HT1080 (cell line): ENCODE measurements around the gene HYAL4. TPM values are rescaled to one million over a fixed set of nuclear protein-coding genes. Genes with fewer than 3 reads are reported as not detected.

Experiments
- DNase-seq: peaks from one replicate; pipeline ENCODE4 v3.0.0-alpha.2; 2015; ENCODE audit warnings: low read depth
- total RNA-seq: library from RNA; depleted of rRNA; stranded (reverse); fragments of >200 nt; shearing (Covaris generic); gene quantifications from 2 replicates; pipeline ENCODE4 v1.2.3, GENCODE V29; 2014; rRNA removed

Gene HYAL4
- total RNA-seq, 1 experiment from 2014 or later, result 0.13 TPM

DNA sequence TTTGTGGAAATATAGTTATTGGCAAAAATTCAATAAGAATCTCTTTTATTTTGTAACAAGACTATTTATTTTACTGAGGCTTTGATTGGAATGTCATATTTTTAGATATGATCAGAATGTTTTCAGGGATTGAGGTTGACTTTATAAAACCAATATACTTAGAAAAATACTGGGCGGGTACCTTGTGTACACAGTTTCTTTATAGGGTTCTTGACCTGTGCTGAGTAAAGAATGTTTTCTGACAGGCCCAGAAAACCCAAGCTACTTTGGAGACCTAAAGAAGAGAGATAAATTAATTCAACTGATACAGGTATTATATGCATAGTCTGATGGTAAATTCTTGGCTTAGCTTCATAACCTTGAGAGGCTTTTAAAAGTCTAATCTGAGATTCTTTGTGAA is 56.1 kb downstream of the HYAL4 start:
- DNase-seq, result no peak

DNA sequence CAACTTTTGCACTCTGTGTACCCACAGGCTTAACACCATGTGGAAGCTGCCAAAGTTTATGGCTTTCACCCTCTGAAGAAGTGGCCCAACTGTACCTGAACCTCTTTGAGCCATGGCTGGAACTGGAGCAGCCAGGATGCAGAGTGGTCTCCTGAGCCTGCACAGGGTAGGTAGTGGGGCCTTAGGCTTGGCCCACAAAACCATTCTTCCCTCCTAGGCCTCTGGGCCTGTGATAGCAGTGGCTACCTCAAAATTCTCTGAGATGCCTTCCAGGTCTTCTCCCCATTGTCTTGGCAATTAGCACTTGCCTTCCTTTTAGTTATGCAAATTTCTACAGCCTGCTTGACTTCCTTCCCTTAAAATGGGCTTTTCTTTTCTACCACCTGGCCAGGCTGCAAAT is 60.7 kb downstream of the HYAL4 start:
- DNase-seq, result no peak

DNA sequence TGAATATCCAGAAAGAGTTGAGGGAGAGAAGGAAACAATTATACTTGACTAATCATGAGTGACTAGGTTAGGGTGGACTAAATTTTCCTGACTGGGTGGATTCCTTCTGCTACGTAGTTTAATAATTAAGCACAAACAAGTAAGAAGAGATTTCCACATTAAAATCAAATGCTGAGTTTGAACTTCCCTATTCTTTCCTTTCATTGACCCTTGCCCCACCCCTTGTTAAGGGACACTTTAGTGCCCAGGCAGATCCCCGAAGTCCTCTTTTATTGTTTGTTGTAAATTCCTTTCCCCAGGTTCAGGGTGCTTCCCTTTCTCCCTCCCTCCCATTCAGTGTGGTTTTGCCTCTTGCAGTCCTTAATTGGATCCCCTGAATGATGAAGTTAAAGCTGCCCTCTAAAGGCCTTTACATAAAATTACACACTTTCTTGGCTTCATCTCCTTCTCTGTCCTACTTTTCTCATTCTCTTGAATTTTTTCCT is 71.3 kb downstream of the HYAL4 start:
- no peak for DNase-seq

DNA sequence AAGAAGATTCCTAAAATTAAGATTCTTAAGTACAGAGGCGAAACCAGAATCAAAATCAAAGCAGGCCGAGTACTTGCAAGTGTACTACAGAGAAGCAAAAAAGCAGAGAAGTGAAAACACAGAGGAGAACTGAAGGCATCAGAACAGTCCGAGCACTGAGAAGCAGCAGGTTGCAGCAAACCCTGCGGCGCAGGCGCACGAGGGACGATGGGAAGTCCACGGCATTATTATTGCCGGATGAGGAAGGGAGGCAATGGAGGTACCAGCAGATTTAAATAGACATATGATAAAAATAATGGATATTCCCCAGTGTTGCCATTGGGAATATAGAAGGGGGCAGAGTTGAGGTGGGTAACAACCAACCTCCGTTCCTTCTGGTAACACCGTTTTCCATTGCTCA is 72.9 kb downstream of the HYAL4 start:
- DNase-seq, result no peak

- no peak for DNase-seq
Measured at GRCh38 chr7:123918309-123918708, 73.3 kb downstream of the HYAL4 start.

DNA sequence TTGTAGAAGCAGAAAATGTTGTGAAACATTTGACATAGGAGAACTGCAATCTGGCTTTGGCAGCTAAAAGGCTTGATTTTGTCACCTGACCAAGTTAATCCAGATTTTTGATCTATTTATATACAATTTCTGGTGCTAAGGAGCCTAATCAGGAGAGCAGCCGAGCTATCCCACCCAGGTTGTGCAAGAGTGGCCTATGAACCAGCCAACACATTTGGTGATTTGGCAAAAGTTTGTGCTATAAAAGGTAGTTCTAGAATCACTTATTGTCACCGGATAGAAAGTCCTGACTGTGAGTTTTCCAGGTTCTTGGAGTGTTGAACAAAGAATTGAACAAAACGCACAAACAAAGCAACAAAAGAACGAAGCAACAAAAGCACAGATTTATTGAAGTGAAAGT is 78.6 kb downstream of the HYAL4 start:
- no peak for DNase-seq

- DNase-seq, result no peak
Measured at GRCh38 chr7:123924941-123925340, 80.0 kb downstream of the HYAL4 start, which contains the start of gene SPAM1. Gene SPAM1 (plus strand): TSS chr7:123925241. CDS start chr7:123953571, 28,330 bp downstream.

Other genes with a start within 250 kb of the HYAL4 start
- not detected in 2 replicates for gene ASB15, start 243.3 kb upstream of the HYAL4 start, total RNA-seq
- gene LMOD2, start 189.3 kb upstream of the HYAL4 start, total RNA-seq, result not detected in 2 replicates
- 5.8 and 7.5 TPM in 2 replicates for gene WASL, start 96.2 kb upstream of the HYAL4 start, total RNA-seq
- not detected in 2 replicates for gene SPAM1, start 80.1 kb downstream of the HYAL4 start, total RNA-seq
- gene TMEM229A, start 187.9 kb downstream of the HYAL4 start, total RNA-seq, result not detected in 2 replicates